HCT116 (cell line): ENCODE results near the gene ATP8A1.
"Not testable (repeated sequence)": the region's sequence is repeated elsewhere in the genome, so short reads cannot be mapped to it uniquely, and the experiment has no call there.

Source experiments
- CTCF ChIP-seq, 3 experiments: fragments of 200-600 bp in 1 of 3; sonication (generic) in 1 of 3; IDR thresholded peaks in 2 of 3; conservative IDR thresholded peaks in 1 of 3; 2 replicates each; pipeline ENCODE4 v1.5.1; 2012 to 2017; ENCODE audit warnings: low read depth in 2 of 3, low read length in 2 of 3, antibody characterized with exemption in 1 of 3, borderline replicate concordance in 1 of 3, control low read depth in 1 of 3, mild to moderate bottlenecking in 1 of 3, mixed read lengths in 1 of 3, mixed run types in 1 of 3, moderate library complexity in 1 of 3; ENCODE audit not compliant: insufficient read depth in 1 of 3
- ELF1 ChIP-seq: IDR thresholded peaks from 2 replicates; pipeline ENCODE4 v1.6.1; 2012; ENCODE audit warnings: low read depth, borderline replicate concordance
- EZH2 ChIP-seq: fragments of 200-600 bp; sonication (generic); IDR thresholded peaks from 2 replicates; pipeline ENCODE4 v1.6.1; 2017; ENCODE audit warnings: antibody characterized with exemption, mixed run types
- EZH2phosphoT487 ChIP-seq: fragments of 200-600 bp; IDR thresholded peaks from 2 replicates; pipeline ENCODE4 v1.6.1; 2018; ENCODE audit warnings: antibody characterized with exemption, borderline replicate concordance
- JUND ChIP-seq: IDR thresholded peaks from 2 replicates; pipeline ENCODE4 v1.6.1; 2012
- POLR2A ChIP-seq: IDR thresholded peaks from 2 replicates; pipeline ENCODE4 v1.7.0; 2011; ENCODE audit warnings: borderline replicate concordance; ENCODE audit not compliant: insufficient read depth, insufficient read length; ENCODE audit errors: extremely low read depth
- POLR2AphosphoS5 ChIP-seq: IDR thresholded peaks from 2 replicates; pipeline ENCODE4 v1.6.1; 2011; ENCODE audit warnings: mild to moderate bottlenecking, low read depth, low read length, moderate library complexity
- SRF ChIP-seq: IDR thresholded peaks from 2 replicates; pipeline ENCODE4 v1.6.1; 2012; ENCODE audit warnings: low read depth
- TCF7L2 ChIP-seq: IDR thresholded peaks from 2 replicates; pipeline ENCODE4 v1.7.0; 2011; ENCODE audit warnings: borderline replicate concordance, inconsistent platforms; ENCODE audit not compliant: insufficient read depth, insufficient read length; ENCODE audit errors: extremely low read depth
- ZNF274 ChIP-seq: fragments of 200-500 bp; sonication (Bioruptor generic); IDR thresholded peaks from 2 replicates; pipeline ENCODE4 v1.6.1; 2014; ENCODE audit warnings: mild to moderate bottlenecking, low read depth, low read length, inconsistent platforms
- TF ChIP-seq, protein P1 (sequence below): IDR thresholded peaks from 2 replicates; pipeline ENCODE4 v1.6.1; 2012
- TF ChIP-seq, protein P2 (sequence below): IDR thresholded peaks from 2 replicates; pipeline ENCODE4 v1.6.1; 2012; ENCODE audit warnings: low read depth

GRCh38 chr4:42701780-42702179, 44.9 kb upstream of the ATP8A1 start:
- TF ChIP-seq CTCF (IDR thresholded peaks at IDR 0.05 in 2 of 3, conservative IDR thresholded peaks at IDR 0.05 in 1 of 3; ENCODE audit: borderline replicate concordance in 1 of 3, insufficient read depth in 1 of 3, low read depth in 2 of 3, low read length in 2 of 3); ZNF274; POLR2A; EZH2; EZH2phosphoT487; TCF7L2; JUND; ELF1; POLR2AphosphoS5; SRF: not testable (repeated sequence)
- TF ChIP-seq, protein P1, sequence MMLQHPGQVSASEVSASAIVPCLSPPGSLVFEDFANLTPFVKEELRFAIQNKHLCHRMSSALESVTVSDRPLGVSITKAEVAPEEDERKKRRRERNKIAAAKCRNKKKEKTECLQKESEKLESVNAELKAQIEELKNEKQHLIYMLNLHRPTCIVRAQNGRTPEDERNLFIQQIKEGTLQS, result not testable (repeated sequence)
- TF ChIP-seq, protein P2, sequence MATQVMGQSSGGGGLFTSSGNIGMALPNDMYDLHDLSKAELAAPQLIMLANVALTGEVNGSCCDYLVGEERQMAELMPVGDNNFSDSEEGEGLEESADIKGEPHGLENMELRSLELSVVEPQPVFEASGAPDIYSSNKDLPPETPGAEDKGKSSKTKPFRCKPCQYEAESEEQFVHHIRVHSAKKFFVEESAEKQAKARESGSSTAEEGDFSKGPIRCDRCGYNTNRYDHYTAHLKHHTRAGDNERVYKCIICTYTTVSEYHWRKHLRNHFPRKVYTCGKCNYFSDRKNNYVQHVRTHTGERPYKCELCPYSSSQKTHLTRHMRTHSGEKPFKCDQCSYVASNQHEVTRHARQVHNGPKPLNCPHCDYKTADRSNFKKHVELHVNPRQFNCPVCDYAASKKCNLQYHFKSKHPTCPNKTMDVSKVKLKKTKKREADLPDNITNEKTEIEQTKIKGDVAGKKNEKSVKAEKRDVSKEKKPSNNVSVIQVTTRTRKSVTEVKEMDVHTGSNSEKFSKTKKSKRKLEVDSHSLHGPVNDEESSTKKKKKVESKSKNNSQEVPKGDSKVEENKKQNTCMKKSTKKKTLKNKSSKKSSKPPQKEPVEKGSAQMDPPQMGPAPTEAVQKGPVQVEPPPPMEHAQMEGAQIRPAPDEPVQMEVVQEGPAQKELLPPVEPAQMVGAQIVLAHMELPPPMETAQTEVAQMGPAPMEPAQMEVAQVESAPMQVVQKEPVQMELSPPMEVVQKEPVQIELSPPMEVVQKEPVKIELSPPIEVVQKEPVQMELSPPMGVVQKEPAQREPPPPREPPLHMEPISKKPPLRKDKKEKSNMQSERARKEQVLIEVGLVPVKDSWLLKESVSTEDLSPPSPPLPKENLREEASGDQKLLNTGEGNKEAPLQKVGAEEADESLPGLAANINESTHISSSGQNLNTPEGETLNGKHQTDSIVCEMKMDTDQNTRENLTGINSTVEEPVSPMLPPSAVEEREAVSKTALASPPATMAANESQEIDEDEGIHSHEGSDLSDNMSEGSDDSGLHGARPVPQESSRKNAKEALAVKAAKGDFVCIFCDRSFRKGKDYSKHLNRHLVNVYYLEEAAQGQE, result not testable (repeated sequence)
